CD14-positive monocyte (primary cell): ENCODE measurements around the gene RANBP17. TPM values are rescaled to one million over a fixed set of nuclear protein-coding genes. Genes with fewer than 3 reads are reported as not detected.

Experiments
- DNase-seq, 3 donors: peaks; one replicate each; pipeline ENCODE4 v3.0.0-alpha.2; 2011 to 2022
- H2AFZ ChIP-seq: 2 replicates; pipeline ENCODE4 v1.6.0; 2012; ENCODE audit warnings: mild to moderate bottlenecking, low read depth, low read length, inconsistent platforms; ENCODE audit not compliant: insufficient read depth, poor library complexity, severe bottlenecking
- H3K27ac ChIP-seq, 2 donors: 1 replicate in 1 of 2; 2 replicates in 1 of 2; pipeline ENCODE4 v1.5.1; 2012 to 2013; ENCODE audit warnings: low read length in 2 of 2, control low read depth in 1 of 2, inconsistent platforms in 1 of 2, low read depth in 1 of 2, mild to moderate bottlenecking in 1 of 2
- H3K27me3 ChIP-seq, 2 donors: one replicate each; pipeline versions ENCODE4 v1.6.0 to v1.6.1; 2011 to 2013; ENCODE audit warnings: low read length in 2 of 2; ENCODE audit not compliant: control insufficient read depth in 2 of 2, insufficient read depth in 2 of 2
- H3K36me3 ChIP-seq, 2 donors: replicated peaks in 1 of 2; 1 replicate in 1 of 2; 2 replicates in 1 of 2; pipeline versions ENCODE4 v1.5.1 to v1.6.1; 2012 to 2013; ENCODE audit warnings: low read length in 2 of 2, control low read depth in 1 of 2, inconsistent platforms in 1 of 2, mild to moderate bottlenecking in 1 of 2; ENCODE audit not compliant: insufficient read depth in 2 of 2, control insufficient read depth in 1 of 2
- H3K4me1 ChIP-seq, 2 donors: 1 replicate in 1 of 2; 2 replicates in 1 of 2; pipeline versions ENCODE4 v1.5.1 to v1.6.1; 2012 to 2013; ENCODE audit warnings: low read length in 2 of 2, control low read depth in 1 of 2, inconsistent platforms in 1 of 2, mild to moderate bottlenecking in 1 of 2, moderate library complexity in 1 of 2; ENCODE audit not compliant: insufficient read depth in 2 of 2, control insufficient read depth in 1 of 2
- H3K4me2 ChIP-seq: replicated peaks from 2 replicates; pipeline ENCODE3; 2012; ENCODE audit warnings: low read length, moderate library complexity, mild to moderate bottlenecking; ENCODE audit not compliant: poor library complexity, severe bottlenecking; ENCODE audit errors: extremely low read depth
- H3K4me3 ChIP-seq, 3 experiments: fragments of 200-600 bp in 1 of 3; sonication (generic) in 1 of 3; replicated peaks in 1 of 3; 1 replicate in 2 of 3; 2 replicates in 1 of 3; pipeline ENCODE4 v1.5.1; 2011 to 2013; ENCODE audit warnings: low read length in 3 of 3, mild to moderate bottlenecking in 3 of 3, control low read depth in 2 of 3, low read depth in 2 of 3, inconsistent platforms in 1 of 3, moderate library complexity in 1 of 3
- H3K79me2 ChIP-seq: 2 replicates; pipeline ENCODE4 v1.6.0; 2012; ENCODE audit warnings: mild to moderate bottlenecking, control low read depth, inconsistent platforms, low read length, moderate library complexity; ENCODE audit not compliant: insufficient read depth
- H3K9ac ChIP-seq: 2 replicates; pipeline ENCODE4 v1.6.0; 2017; ENCODE audit warnings: low read length, mild to moderate bottlenecking; ENCODE audit not compliant: insufficient read depth, poor library complexity, severe bottlenecking
- H3K9me3 ChIP-seq, 2 donors: replicated peaks in 1 of 2; 1 replicate in 1 of 2; 2 replicates in 1 of 2; pipeline versions ENCODE4 v1.5.1 to v1.6.1; 2012 to 2013; ENCODE audit warnings: low read length in 2 of 2, control low read depth in 1 of 2; ENCODE audit not compliant: control insufficient read depth in 1 of 2, insufficient read depth in 1 of 2
- H4K20me1 ChIP-seq: 2 replicates; pipeline ENCODE4 v1.6.0; 2012; ENCODE audit warnings: mild to moderate bottlenecking, low read length, control low read depth, moderate library complexity; ENCODE audit not compliant: insufficient read depth
- H3K27ac Mint-ChIP-seq, 7 donors: one replicate each; pipeline ENCODE4 v1.8.0; 2020; ENCODE audit warnings: mild to moderate bottlenecking in 7 of 7, mixed read lengths in 7 of 7, moderate library complexity in 6 of 7, inconsistent platforms in 2 of 7
- H3K27me3 Mint-ChIP-seq, 3 donors: one replicate each; pipeline ENCODE4 v1.8.0; 2021 to 2022; ENCODE audit warnings: low read depth in 3 of 3, mild to moderate bottlenecking in 3 of 3, mixed read lengths in 3 of 3, moderate library complexity in 3 of 3, inconsistent platforms in 1 of 3
- H3K36me3 Mint-ChIP-seq, 2 donors: one replicate each; pipeline ENCODE4 v1.8.0; 2020; ENCODE audit warnings: mixed read lengths in 2 of 2, inconsistent platforms in 1 of 2, mild to moderate bottlenecking in 1 of 2
- H3K4me1 Mint-ChIP-seq: one replicate; pipeline ENCODE4 v1.8.0; 2020; ENCODE audit warnings: mild to moderate bottlenecking, mixed read lengths
- H3K4me3 Mint-ChIP-seq, 2 donors: one replicate each; pipeline ENCODE4 v1.8.0; 2020; ENCODE audit warnings: mild to moderate bottlenecking in 2 of 2, mixed read lengths in 2 of 2, moderate library complexity in 1 of 2
- H3K9me3 Mint-ChIP-seq, 7 donors: one replicate each; pipeline ENCODE4 v1.8.0; 2020 to 2022; ENCODE audit warnings: mixed read lengths in 7 of 7, mild to moderate bottlenecking in 6 of 7, moderate library complexity in 6 of 7, inconsistent platforms in 2 of 7
- WGBS: methylation state at CpG from one replicate; pipeline ENCODE4 v1.1.5; 2013; ENCODE audit warnings: missing lambda C conversion rate; ENCODE audit not compliant: insufficient coverage; 5-methylcytosine and 5-hydroxymethylcytosine counted together
- intact Hi-C, 2 donors: fragments of 100-400 bp; cut with micrococcal nuclease; formaldehyde crosslinking; loops; one replicate each; pipeline versions ENCODE4 v1.15.0 to v1.15.1; 2023
- polyA plus RNA-seq, 3 donors: library from polyadenylated mRNA; depleted of rRNA in 1 of 3; unstranded in 2 of 3; stranded (reverse) in 1 of 3; fragments of 300-500 nt in 2 of 3; fragments of >200 nt in 1 of 3; fragmentation: Illumina TruSeq in 2 of 3; gene quantifications; 1 replicate in 2 of 3; 2 replicates in 1 of 3; pipeline ENCODE4 v1.2.3, GENCODE V29; 2012 to 2021
- TF ChIP-seq, protein P1 (sequence below): fragments of 200-600 bp; IDR thresholded peaks from one replicate; pipeline ENCODE4 v1.8.0; 2022; ENCODE audit warnings: antibody characterized with exemption, mild to moderate bottlenecking

The RANBP17 gene
- polyA plus RNA-seq, 3 donors, result 0.07 to 0.13 TPM; not detected in 1

DNA sequence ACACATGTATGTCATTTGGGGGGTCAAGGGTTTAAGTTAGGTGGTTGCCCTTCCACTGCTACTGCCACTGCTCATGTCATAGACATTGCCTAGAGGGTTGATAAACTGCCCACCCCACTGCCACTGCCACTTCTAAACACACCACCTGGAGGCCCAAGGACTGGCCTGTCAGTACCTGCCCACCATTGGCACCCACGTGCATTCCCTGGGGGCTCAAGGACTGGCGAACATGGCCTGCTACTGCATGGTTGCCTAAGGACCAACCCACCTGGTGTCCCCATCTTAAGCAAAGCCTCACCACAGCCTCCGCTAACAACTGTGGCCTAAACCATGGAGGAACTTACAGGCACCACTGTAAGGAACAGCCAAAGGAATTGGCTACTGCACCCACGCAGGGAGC, 261.6 kb downstream of the RANBP17 start:
- Mint-ChIP-seq H3K27me3 (peaks cover 1 to 3% (median 2%) of the 10 kb centered on the region in 3 donors), H3K4me1 (peaks cover 4% of the 10 kb centered on the region), H3K4me3 (no peak overlapping the region), H3K27ac (no peak overlapping the region), H3K36me3 (no peaks in the 10 kb centered on the region), H3K9me3 (peaks cover 0 to 8% (median 3%) of the 10 kb centered on the region in 7 donors)
- H3K4me3 ChIP-seq, result no peak overlapping the region
- H2AFZ ChIP-seq, result no peak overlapping the region
- H3K79me2 ChIP-seq, result no peaks in the 10 kb centered on the region
- no peak overlapping the region for H3K4me2 ChIP-seq
- no peaks in the 10 kb centered on the region for H3K27me3 ChIP-seq
- no peaks in the 10 kb centered on the region for H3K4me1 ChIP-seq
- H4K20me1 ChIP-seq, result no peaks in the 10 kb centered on the region
- H3K36me3 ChIP-seq, result no peaks in the 10 kb centered on the region
- intact Hi-C loops, result no loop called here
- no peak for DNase-seq
- no peaks in the 10 kb centered on the region for H3K9me3 ChIP-seq
- TF ChIP-seq, protein P1, sequence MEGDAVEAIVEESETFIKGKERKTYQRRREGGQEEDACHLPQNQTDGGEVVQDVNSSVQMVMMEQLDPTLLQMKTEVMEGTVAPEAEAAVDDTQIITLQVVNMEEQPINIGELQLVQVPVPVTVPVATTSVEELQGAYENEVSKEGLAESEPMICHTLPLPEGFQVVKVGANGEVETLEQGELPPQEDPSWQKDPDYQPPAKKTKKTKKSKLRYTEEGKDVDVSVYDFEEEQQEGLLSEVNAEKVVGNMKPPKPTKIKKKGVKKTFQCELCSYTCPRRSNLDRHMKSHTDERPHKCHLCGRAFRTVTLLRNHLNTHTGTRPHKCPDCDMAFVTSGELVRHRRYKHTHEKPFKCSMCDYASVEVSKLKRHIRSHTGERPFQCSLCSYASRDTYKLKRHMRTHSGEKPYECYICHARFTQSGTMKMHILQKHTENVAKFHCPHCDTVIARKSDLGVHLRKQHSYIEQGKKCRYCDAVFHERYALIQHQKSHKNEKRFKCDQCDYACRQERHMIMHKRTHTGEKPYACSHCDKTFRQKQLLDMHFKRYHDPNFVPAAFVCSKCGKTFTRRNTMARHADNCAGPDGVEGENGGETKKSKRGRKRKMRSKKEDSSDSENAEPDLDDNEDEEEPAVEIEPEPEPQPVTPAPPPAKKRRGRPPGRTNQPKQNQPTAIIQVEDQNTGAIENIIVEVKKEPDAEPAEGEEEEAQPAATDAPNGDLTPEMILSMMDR, result no peak
- H3K9ac ChIP-seq, result no peak overlapping the region
- 100% methylated on average over 3 of the region's 4 CpGs for WGBS
- H3K27ac ChIP-seq, result no peak overlapping the region

DNA sequence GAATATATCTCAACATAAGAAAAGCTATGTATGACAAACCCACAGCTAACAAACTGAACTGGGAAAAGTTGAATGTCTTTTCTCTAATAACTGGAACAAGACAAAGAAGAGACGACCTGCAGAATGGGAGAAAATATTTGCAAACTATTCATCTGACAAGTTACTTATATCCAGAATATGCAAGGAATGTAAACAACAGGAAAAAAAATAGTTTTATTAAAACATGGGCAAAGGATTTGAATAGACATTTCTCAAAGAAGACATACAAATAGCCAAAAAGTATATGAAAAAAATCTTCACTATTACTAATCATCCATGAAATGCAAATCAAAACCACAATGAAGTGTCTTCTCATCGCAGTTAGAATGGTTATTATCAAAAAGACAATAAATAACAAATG, 265.5 kb downstream of the RANBP17 start:
- no CpG with 5 or more reads among the region's 2 CpGs for WGBS
- Histone ChIP-seq H3K4me1 (no peaks in the 10 kb centered on the region), H3K27ac (no peak overlapping the region), H3K9ac (no peak overlapping the region), H2AFZ (no peak overlapping the region), H3K9me3 (no peaks in the 10 kb centered on the region), H4K20me1 (no peaks in the 10 kb centered on the region), H3K79me2 (no peaks in the 10 kb centered on the region), H3K27me3 (no peaks in the 10 kb centered on the region), H3K36me3 (no peaks in the 10 kb centered on the region), H3K4me2 (no peak overlapping the region), H3K4me3 (no peak overlapping the region)
- Mint-ChIP-seq H3K27ac (no peak overlapping the region), H3K4me3 (no peak overlapping the region), H3K27me3 (peaks cover 1 to 4% (median 3%) of the 10 kb centered on the region in 3 donors), H3K4me1 (peaks cover 2% of the 10 kb centered on the region), H3K9me3 (peaks cover 0 to 3% (median 0%) of the 10 kb centered on the region in 7 donors), H3K36me3 (no peaks in the 10 kb centered on the region)
- DNase-seq, result no peak
- TF ChIP-seq, protein P1, result no peak
- intact Hi-C loops, result no loop called here
